ENCODE results near the gene CDC14B.
A peak's percentile ranks its signal among the peaks of the same experiment; 100 is the strongest.

GRCh38 chr9:96453625-96454024, 166.0 kb downstream of the CDC14B start:
- 0 out of 2 replicates have a peak, but pooled peaks have one; percentile 32 for TF ChIP-seq SMC3 (IDR thresholded peaks at IDR 0.05; ENCODE audit: low read depth, low read length)
- TF ChIP-seq MAFK (IDR thresholded peaks at IDR 0.05; ENCODE audit: low read depth, low read length): peak; percentile 26; the same call in 1 of the 2 replicates
- TF ChIP-seq, protein P1, sequence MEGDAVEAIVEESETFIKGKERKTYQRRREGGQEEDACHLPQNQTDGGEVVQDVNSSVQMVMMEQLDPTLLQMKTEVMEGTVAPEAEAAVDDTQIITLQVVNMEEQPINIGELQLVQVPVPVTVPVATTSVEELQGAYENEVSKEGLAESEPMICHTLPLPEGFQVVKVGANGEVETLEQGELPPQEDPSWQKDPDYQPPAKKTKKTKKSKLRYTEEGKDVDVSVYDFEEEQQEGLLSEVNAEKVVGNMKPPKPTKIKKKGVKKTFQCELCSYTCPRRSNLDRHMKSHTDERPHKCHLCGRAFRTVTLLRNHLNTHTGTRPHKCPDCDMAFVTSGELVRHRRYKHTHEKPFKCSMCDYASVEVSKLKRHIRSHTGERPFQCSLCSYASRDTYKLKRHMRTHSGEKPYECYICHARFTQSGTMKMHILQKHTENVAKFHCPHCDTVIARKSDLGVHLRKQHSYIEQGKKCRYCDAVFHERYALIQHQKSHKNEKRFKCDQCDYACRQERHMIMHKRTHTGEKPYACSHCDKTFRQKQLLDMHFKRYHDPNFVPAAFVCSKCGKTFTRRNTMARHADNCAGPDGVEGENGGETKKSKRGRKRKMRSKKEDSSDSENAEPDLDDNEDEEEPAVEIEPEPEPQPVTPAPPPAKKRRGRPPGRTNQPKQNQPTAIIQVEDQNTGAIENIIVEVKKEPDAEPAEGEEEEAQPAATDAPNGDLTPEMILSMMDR (conservative IDR thresholded peaks at IDR 0.05; ENCODE audit: low read depth, low read length): peak; percentile 50
- no peak for TF ChIP-seq POLR2A (IDR thresholded peaks at IDR 0.05; ENCODE audit: low read depth, low read length)
- no peak for TF ChIP-seq MAZ (IDR thresholded peaks at IDR 0.05; ENCODE audit: borderline replicate concordance, low read depth, low read length)
- TF ChIP-seq FOS (IDR thresholded peaks at IDR 0.05; ENCODE audit: low read depth, low read length): no peak
- peak; percentile 63 for TF ChIP-seq RAD21 (IDR thresholded peaks at IDR 0.05; ENCODE audit: low read length)
- no peak for TF ChIP-seq BHLHE40 (IDR thresholded peaks at IDR 0.05; ENCODE audit: low read depth, low read length)

All from IMR-90 (cell line).